Sigmoid colon (tissue), 4 donors: Measurements from ENCODE around the gene KRT80.

Experiments used
- CTCF ChIP-seq, 4 experiments: fragments of 450-650 bp in 3 of 4; fragments of 200-600 bp in 1 of 4; IDR thresholded peaks; one replicate each; pipeline ENCODE4 v1.5.1; 2016 to 2019; ENCODE audit warnings: antibody characterized with exemption in 4 of 4, mild to moderate bottlenecking in 3 of 4, moderate library complexity in 2 of 4
- EP300 ChIP-seq, 4 donors: sonication (generic); formaldehyde crosslinking; IDR thresholded peaks; one replicate each; pipeline ENCODE4 v1.6.1; 2017; ENCODE audit warnings: antibody characterized with exemption in 4 of 4
- POLR2A ChIP-seq, 2 donors: fragments of 450-650 bp; IDR thresholded peaks; one replicate each; pipeline ENCODE4 v1.6.1; 2016; ENCODE audit warnings: antibody characterized with exemption in 2 of 2, mild to moderate bottlenecking in 2 of 2, moderate library complexity in 2 of 2
- POLR2AphosphoS5 ChIP-seq, 4 donors: sonication (generic); formaldehyde crosslinking; IDR thresholded peaks; one replicate each; pipeline ENCODE4 v1.6.1; 2017; ENCODE audit warnings: antibody characterized with exemption in 4 of 4

GRCh38 chr12:52209321-52209720, 17.5 kb upstream of the KRT80 start:
- TF ChIP-seq POLR2A (IDR thresholded peaks at IDR 0.05) (no peak), CTCF (IDR thresholded peaks at IDR 0.05) (no peak), POLR2AphosphoS5 (IDR thresholded peaks at IDR 0.05) (no peak), EP300 (IDR thresholded peaks at IDR 0.05) (no peak)
